HEK293 (cell line): ENCODE data around the gene DDX52.

ENCODE experiments used
- AEBP2 ChIP-seq: fragments of 450-650 bp; formaldehyde crosslinking; IDR thresholded peaks from 2 replicates; pipeline ENCODE4 v1.5.1; 2016; ENCODE audit warnings: missing biosample characterization, missing genetic modification characterization, borderline replicate concordance
- GFI1B ChIP-seq: fragments of 450-650 bp; formaldehyde crosslinking; IDR thresholded peaks from 2 replicates; pipeline ENCODE4 v1.5.1; 2016; ENCODE audit warnings: missing biosample characterization, missing genetic modification characterization
- IKZF3 ChIP-seq: fragments of 450-650 bp; IDR thresholded peaks from 2 replicates; pipeline ENCODE4 v1.5.0; 2018; ENCODE audit warnings: missing biosample characterization, mild to moderate bottlenecking, missing genetic modification characterization, moderate library complexity
- KLF10 ChIP-seq: fragments of 450-650 bp; IDR thresholded peaks from 2 replicates; pipeline ENCODE4 v1.5.1; 2018; ENCODE audit warnings: missing biosample characterization, mild to moderate bottlenecking, missing genetic modification characterization
- KLF17 ChIP-seq: fragments of 450-650 bp; formaldehyde crosslinking; IDR thresholded peaks from 2 replicates; pipeline ENCODE4 v1.5.1; 2016; ENCODE audit warnings: missing biosample characterization, missing genetic modification characterization
- KLF8 ChIP-seq: fragments of 450-650 bp; formaldehyde crosslinking; IDR thresholded peaks from 2 replicates; pipeline ENCODE4 v1.5.1; 2016; ENCODE audit warnings: missing biosample characterization, missing genetic modification characterization
- MZF1 ChIP-seq: fragments of 450-650 bp; formaldehyde crosslinking; IDR thresholded peaks from 2 replicates; pipeline ENCODE4 v1.5.1; 2017; ENCODE audit warnings: missing biosample characterization, missing genetic modification characterization, borderline replicate concordance
- OSR2 ChIP-seq: fragments of 450-650 bp; formaldehyde crosslinking; IDR thresholded peaks from 2 replicates; pipeline ENCODE4 v1.5.1; 2016; ENCODE audit warnings: missing biosample characterization, missing genetic modification characterization
- SCRT1 ChIP-seq: fragments of 450-650 bp; formaldehyde crosslinking; IDR thresholded peaks from 2 replicates; pipeline ENCODE4 v1.5.1; 2016; ENCODE audit warnings: missing biosample characterization, missing genetic modification characterization, borderline replicate concordance
- SP2 ChIP-seq: fragments of 450-650 bp; formaldehyde crosslinking; IDR thresholded peaks from 2 replicates; pipeline ENCODE4 v1.5.1; 2016; ENCODE audit warnings: missing biosample characterization, missing genetic modification characterization
- SP7 ChIP-seq: fragments of 450-650 bp; formaldehyde crosslinking; IDR thresholded peaks from 2 replicates; pipeline ENCODE4 v1.5.1; 2016; ENCODE audit warnings: missing biosample characterization, missing genetic modification characterization
- ZBTB44 ChIP-seq: fragments of 450-650 bp; IDR thresholded peaks from 2 replicates; pipeline ENCODE4 v1.5.1; 2018; ENCODE audit warnings: missing biosample characterization, mild to moderate bottlenecking, missing genetic modification characterization
- ZFHX2 ChIP-seq: fragments of 450-650 bp; formaldehyde crosslinking; conservative IDR thresholded peaks from 2 replicates; pipeline ENCODE4 v1.5.1; 2016; ENCODE audit warnings: missing biosample characterization, missing genetic modification characterization
- ZNF133 ChIP-seq: fragments of 450-650 bp; formaldehyde crosslinking; IDR thresholded peaks from 2 replicates; pipeline ENCODE4 v1.5.1; 2016; ENCODE audit warnings: missing biosample characterization, missing genetic modification characterization
- ZNF16 ChIP-seq: fragments of 450-650 bp; formaldehyde crosslinking; IDR thresholded peaks from 2 replicates; pipeline ENCODE4 v1.5.1; 2016; ENCODE audit warnings: low read depth, missing biosample characterization, missing genetic modification characterization
- ZNF223 ChIP-seq: fragments of 450-650 bp; formaldehyde crosslinking; IDR thresholded peaks from 2 replicates; pipeline ENCODE4 v1.5.1; 2016; ENCODE audit warnings: missing biosample characterization, missing genetic modification characterization
- ZNF248 ChIP-seq: fragments of 450-650 bp; formaldehyde crosslinking; IDR thresholded peaks from 2 replicates; pipeline ENCODE4 v1.5.1; 2017; ENCODE audit warnings: missing biosample characterization, missing genetic modification characterization
- ZNF266 ChIP-seq: fragments of 450-650 bp; formaldehyde crosslinking; IDR thresholded peaks from 2 replicates; pipeline ENCODE4 v1.5.1; 2016; ENCODE audit warnings: missing biosample characterization, missing genetic modification characterization, low read depth
- ZNF274 ChIP-seq, 2 experiments: fragments of 200-500 bp in 1 of 2; fragments of 450-650 bp in 1 of 2; sonication (Bioruptor generic) in 1 of 2; formaldehyde crosslinking in 1 of 2; IDR thresholded peaks; 2 replicates each; pipeline versions ENCODE4 v1.5.1 to v1.6.1; 2014 to 2016; ENCODE audit warnings: borderline replicate concordance in 1 of 2, inconsistent platforms in 1 of 2, low read length in 1 of 2, missing biosample characterization in 1 of 2, missing genetic modification characterization in 1 of 2
- ZNF302 ChIP-seq: fragments of 450-650 bp; formaldehyde crosslinking; IDR thresholded peaks from 2 replicates; pipeline ENCODE4 v1.5.1; 2016; ENCODE audit warnings: missing biosample characterization, missing genetic modification characterization, low read depth
- ZNF354C ChIP-seq: fragments of 450-650 bp; formaldehyde crosslinking; IDR thresholded peaks from 2 replicates; pipeline ENCODE4 v1.5.1; 2016; ENCODE audit warnings: missing biosample characterization, missing genetic modification characterization, low read depth, borderline replicate concordance
- ZNF391 ChIP-seq: fragments of 450-650 bp; formaldehyde crosslinking; IDR thresholded peaks from 2 replicates; pipeline ENCODE4 v1.5.1; 2016; ENCODE audit warnings: low read depth, missing biosample characterization, missing genetic modification characterization, borderline replicate concordance
- ZNF510 ChIP-seq: fragments of 450-650 bp; formaldehyde crosslinking; IDR thresholded peaks from 2 replicates; pipeline ENCODE4 v1.5.1; 2018; ENCODE audit warnings: mild to moderate bottlenecking, missing genetic modification characterization, missing biosample characterization; ENCODE audit not compliant: insufficient replicate concordance
- ZNF585B ChIP-seq: fragments of 450-650 bp; formaldehyde crosslinking; IDR thresholded peaks from 2 replicates; pipeline ENCODE4 v1.5.1; 2016; ENCODE audit warnings: missing biosample characterization, missing genetic modification characterization
- ZNF596 ChIP-seq: fragments of 450-650 bp; IDR thresholded peaks from 2 replicates; pipeline ENCODE4 v1.5.0; 2018; ENCODE audit warnings: missing biosample characterization, mild to moderate bottlenecking, missing genetic modification characterization, moderate library complexity
- ZNF624 ChIP-seq: fragments of 450-650 bp; formaldehyde crosslinking; IDR thresholded peaks from 2 replicates; pipeline ENCODE4 v1.5.1; 2017; ENCODE audit warnings: missing biosample characterization, missing genetic modification characterization
- ZNF658 ChIP-seq: fragments of 450-650 bp; formaldehyde crosslinking; IDR thresholded peaks from 2 replicates; pipeline ENCODE4; 2016; ENCODE audit warnings: missing biosample characterization, missing genetic modification characterization
- ZNF664 ChIP-seq: fragments of 450-650 bp; formaldehyde crosslinking; IDR thresholded peaks from 2 replicates; pipeline ENCODE4 v1.5.1; 2016; ENCODE audit warnings: missing biosample characterization, missing genetic modification characterization
- ZNF704 ChIP-seq: fragments of 450-650 bp; formaldehyde crosslinking; IDR thresholded peaks from 2 replicates; pipeline ENCODE4 v1.5.1; 2016; ENCODE audit warnings: missing biosample characterization, missing genetic modification characterization
- ZNF747 ChIP-seq: fragments of 450-650 bp; formaldehyde crosslinking; IDR thresholded peaks from 2 replicates; pipeline ENCODE4 v1.5.1; 2016; ENCODE audit warnings: missing biosample characterization, missing genetic modification characterization
- ZNF776 ChIP-seq: fragments of 450-650 bp; formaldehyde crosslinking; IDR thresholded peaks from 2 replicates; pipeline ENCODE4 v1.5.0; 2017; ENCODE audit warnings: missing biosample characterization, missing genetic modification characterization, borderline replicate concordance
- ZSCAN4 ChIP-seq: fragments of 450-650 bp; formaldehyde crosslinking; IDR thresholded peaks from 2 replicates; pipeline ENCODE4 v1.5.1; 2017; ENCODE audit warnings: missing biosample characterization, missing genetic modification characterization

The DDX52 gene

GRCh38 chr17:37609170-37610040, 33.8 kb downstream of the DDX52 start, which contains the start of gene SYNRG (continued):
- TF ChIP-seq ZBTB44 (tag by site-specific recombination) (peak; percentile 55; the same call in 1 of the 2 replicates), ZNF354C (tag by site-specific recombination) (no peak), KLF10 (tag by site-specific recombination) (peak; percentile 93), ZNF747 (tag by site-specific recombination) (no peak), ZNF664 (tag by site-specific recombination) (no peak), KLF8 (tag by site-specific recombination) (peak; percentile 76; the same call in 1 of the 2 replicates), ZSCAN4 (tag by site-specific recombination) (no peak), SCRT1 (tag by site-specific recombination) (no peak), SP2 (peak; percentile 80), ZNF510 (tag by site-specific recombination) (no peak), ZNF16 (tag by site-specific recombination) (no peak), ZNF274 (IDR thresholded peaks at IDR 0.05; ENCODE audit: low read length) (no peak), ZNF274 (tag by site-specific recombination; IDR thresholded peaks at IDR 0.05; ENCODE audit: borderline replicate concordance) (no peak), ZNF223 (tag by site-specific recombination) (0 out of 2 replicates have a peak, but pooled peaks have one; percentile 26), ZNF248 (tag by site-specific recombination) (no peak), ZFHX2 (tag by site-specific recombination) (peak; percentile 95), ZNF391 (tag by site-specific recombination) (peak; percentile 25; the same call in 1 of the 2 replicates), AEBP2 (tag by site-specific recombination) (no peak), ZNF776 (tag by site-specific recombination) (no peak), GFI1B (0 out of 2 replicates have a peak, but pooled peaks have one; percentile 12), IKZF3 (tag by site-specific recombination) (0 out of 2 replicates have a peak, but pooled peaks have one; percentile 29), ZNF624 (no peak), ZNF585B (tag by site-specific recombination) (no peak), ZNF658 (tag by site-specific recombination) (no peak), SP7 (tag by site-specific recombination) (peak; percentile 57; the same call in 1 of the 2 replicates), ZNF302 (no peak), MZF1 (tag by site-specific recombination) (no peak), ZNF596 (tag by site-specific recombination) (no peak), OSR2 (tag by site-specific recombination) (peak; percentile 55), ZNF133 (tag by site-specific recombination) (no peak), KLF17 (tag by site-specific recombination) (peak; percentile 42; the same call in 1 of the 2 replicates), ZNF266 (tag by site-specific recombination) (no peak), ZNF704 (tag by site-specific recombination) (no peak)
